ENCODE data around the gene MARS1.

Gene MARS1

DNA sequence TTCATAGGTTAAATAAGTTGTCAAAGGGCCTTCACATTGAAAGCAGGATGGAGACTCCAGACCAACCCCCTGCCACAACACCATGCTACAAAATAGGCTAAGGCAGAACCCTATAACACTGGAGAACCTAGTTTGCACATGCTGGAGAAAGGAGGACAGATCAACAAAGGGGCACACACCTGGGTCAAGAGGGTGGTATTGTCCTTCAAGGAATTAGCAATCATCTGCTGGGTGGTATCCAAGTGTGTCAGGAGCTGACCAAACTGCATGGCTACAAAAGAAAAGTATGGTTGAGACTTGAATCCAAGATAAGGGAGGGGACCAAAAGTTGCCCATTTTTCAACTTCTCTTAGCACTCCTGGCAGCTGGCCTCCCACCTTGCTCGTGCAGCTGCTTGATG, 44.0 kb downstream of the MARS1 start:
- no peak for DNase-seq (ENCODE audit: low spot score)

GRCh38 chr12:57533108-57533507, 45.2 kb downstream of the MARS1 start:
- no peak for DNase-seq (ENCODE audit: low spot score)

GRCh38 chr12:57534250-57534649, 46.4 kb downstream of the MARS1 start:
- no peak for DNase-seq (ENCODE audit: low spot score)

- DNase-seq (ENCODE audit: low spot score) = no peak
Measured at GRCh38 chr12:57534991-57535543, 47.2 kb downstream of the MARS1 start.

DNA sequence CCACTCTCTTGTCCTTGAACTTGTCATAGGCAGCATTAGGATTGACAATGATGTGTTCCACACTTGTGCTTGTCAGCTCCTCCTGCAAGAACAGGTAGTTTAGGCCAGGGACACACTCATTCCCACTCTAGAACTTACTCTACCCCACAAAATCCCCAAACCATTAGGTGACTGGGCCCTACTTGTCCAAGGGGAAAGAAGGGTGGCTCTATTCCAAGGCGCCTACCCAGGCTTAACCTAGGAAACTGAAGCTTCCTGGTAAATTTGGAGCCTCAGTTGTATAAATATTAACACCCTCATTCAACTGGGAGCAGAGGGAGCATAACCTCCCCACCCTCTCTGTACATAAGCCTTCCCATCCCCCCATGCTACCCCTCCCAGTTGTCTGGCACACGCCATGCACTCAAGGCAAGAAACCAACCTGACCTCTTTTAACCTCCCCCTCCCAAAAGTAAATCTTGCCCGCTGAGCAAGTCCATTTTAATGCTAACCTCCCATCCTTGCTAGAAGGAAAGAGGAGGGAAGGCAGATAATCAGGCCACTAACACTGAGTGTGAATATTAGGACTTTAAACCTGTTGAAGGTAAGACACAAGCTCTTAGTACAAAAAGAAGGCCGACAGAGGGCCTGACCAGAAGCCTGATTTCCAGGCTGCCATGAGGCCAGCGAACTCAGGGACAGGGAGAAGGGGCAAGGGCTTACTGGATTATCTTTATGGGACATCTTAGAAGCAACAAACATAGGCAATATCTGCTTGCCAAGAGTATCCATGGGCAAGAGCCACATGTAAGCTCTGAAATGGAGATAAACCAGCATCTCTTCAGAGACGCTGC, 48.1 kb downstream of the MARS1 start:
- no peak for DNase-seq (ENCODE audit: low spot score)

GRCh38 chr12:57536597-57536942, 48.7 kb downstream of the MARS1 start:
- DNase-seq (ENCODE audit: low spot score) = no peak

DNA sequence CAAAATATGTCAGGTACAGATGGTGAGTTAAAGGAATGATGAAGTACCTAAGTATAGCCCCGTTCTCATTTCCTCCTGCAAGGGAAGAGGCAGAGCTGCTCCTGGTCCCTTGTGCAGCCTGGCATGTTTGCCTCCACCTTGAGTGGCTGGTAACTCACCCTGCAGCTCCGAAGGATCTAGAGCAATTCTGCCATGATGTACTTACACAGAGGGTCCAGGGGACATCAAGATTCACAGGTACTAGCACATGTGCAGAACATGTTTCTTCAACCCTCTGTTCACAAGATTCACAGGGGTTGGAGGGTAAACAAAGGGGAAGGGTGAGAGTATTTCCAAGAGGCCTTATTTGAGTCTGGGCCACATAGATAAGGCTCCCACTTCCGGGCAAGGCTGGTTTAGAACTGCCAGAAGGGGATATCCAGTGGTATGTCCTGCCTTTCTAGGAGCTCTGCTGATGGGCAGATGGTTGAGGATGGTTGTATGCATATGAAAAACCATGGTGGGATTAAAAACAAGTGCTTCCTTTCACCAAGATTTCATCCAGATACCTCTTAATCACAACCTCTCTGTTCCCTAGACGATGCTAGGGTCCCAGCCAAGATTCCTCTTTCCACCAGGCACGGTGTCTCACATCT, 51.4 kb downstream of the MARS1 start:
- DNase-seq (ENCODE audit: low spot score) = no peak

GRCh38 chr12:57541001-57541400, 53.1 kb downstream of the MARS1 start:
- DNase-seq (ENCODE audit: low spot score) = no peak

GRCh38 chr12:57541717-57542116, 53.8 kb downstream of the MARS1 start:
- no peak for DNase-seq (ENCODE audit: low spot score)

- DNase-seq (ENCODE audit: low spot score) = no peak
Measured at GRCh38 chr12:57543581-57543980, 55.7 kb downstream of the MARS1 start.

GRCh38 chr12:57545809-57546437, 58.1 kb downstream of the MARS1 start:
- DNase-seq (ENCODE audit: low spot score) = no peak

DNA sequence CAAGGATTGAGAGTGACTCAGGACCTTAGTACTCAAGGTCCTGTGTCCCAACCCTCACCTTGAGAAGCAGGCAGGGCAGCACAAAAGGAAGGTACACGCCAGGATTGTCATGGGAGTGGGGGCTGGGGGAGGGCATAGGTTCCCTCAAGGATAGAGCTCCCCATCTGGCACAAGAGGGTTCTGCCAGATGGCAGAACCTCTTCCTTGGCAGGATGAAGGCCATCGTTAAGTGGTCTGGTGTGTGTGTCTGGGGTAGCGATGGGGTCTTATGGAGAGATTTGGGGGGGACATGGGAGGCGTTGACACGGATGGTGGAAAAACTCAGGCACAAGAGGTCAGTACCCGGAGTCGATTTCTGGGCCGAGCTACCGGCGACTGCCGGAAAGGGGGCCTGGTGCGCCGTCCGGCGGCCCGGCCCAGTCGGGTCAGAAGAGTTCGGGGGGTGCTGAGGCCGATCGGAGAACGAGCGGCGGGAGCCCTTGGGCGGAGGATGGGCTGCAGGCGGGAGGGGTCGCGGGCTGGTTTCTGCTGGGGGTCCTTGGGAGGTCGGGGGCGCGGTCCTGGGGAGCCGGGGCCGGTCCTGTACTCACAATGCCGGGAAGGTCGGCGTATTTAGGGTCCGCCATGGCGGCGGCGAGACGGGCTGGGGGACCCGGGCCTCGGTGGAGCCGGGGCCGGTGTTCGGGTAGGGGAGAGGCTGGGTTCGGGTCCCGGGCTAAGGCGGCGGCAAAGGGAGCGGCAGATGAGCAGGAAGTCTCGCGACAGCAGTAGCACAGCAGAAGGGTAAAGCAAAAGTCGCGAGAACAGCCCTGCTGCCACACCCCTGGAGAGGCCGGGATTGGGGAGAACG, 58.8 kb downstream of the MARS1 start, which contains the start of gene DCTN2:
Gene DCTN2 (minus strand): TSS at position 755 of the 850 bp plus-strand sequence. CDS start 129 bp downstream, at position 626.
- peak; percentile 98 for DNase-seq (ENCODE audit: low spot score)

DNA sequence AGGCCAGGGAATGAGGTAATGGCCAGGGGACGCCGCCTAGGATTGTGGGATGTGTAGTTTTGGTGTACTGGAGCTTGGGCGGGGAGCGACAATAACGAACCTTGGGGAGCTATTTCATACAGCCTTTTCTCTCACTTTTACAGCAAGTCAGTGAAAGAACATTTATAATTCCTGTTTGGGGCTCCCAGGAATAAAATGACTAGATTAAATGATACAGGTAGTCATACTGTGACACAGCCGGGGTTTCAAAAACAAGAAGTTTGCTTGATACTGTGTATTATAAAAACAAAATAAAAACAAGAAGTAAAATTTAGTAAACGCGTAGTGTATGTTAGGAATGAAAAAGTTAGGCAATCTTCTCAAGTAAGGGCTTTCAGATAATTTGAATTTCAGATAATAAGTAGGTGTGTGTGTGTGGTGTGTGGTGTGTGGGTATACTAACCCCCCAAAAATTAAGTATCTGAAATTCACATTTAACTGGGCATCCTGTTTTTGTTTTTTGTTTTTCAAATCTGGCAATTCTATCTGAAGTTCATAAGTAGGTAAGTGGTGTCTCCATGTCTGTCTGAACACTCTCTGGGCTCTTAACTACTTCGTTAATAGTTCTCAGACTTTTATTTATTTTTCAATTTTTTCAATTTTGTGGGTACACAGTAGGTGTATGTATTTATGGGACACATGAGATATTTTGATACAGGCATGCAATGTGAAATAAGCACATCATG, 59.6 kb downstream of the MARS1 start:
- no peak for DNase-seq (ENCODE audit: low spot score)

DNA sequence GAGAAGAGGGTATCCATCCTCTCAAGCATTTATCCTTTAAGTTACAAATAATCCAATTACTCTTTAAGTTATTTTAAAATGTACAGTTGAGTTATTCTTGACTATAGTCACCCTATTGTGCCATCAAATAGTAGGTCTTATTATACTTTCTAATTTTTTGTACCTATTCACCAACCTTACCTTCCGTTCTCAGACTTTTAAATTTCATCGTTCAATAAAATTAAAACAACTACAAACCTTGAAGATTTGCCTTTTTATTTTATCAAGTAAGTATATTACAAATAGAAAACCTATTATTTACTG, 60.1 kb downstream of the MARS1 start:
- no peak for DNase-seq (ENCODE audit: low spot score)

DNA sequence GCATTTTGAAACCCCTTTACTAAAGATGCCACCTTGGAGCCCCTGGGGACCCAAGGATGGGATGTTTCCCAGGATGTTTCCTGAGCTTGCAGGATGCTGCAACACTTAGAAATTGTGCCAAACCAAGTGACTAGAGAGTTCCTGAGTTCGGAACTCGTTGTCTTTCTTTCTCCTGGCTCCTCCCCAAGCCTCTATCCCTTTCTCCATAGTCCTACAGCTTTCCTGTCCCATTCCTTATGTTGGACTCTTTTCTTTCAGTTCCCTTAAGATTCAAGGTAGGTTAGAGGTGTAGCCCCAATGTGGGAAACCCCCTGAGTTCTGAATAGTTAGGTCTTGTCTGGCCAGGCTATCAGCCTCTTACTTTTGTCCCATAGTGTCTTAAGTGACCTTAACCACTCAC, 60.6 kb downstream of the MARS1 start:
- no peak for DNase-seq (ENCODE audit: low spot score)

- no peak for DNase-seq (ENCODE audit: low spot score)
Measured at GRCh38 chr12:57549203-57549908, 61.5 kb downstream of the MARS1 start.

- peak; percentile 39 for DNase-seq (ENCODE audit: low spot score)
Measured at GRCh38 chr12:57549909-57550640, 62.2 kb downstream of the MARS1 start, which contains the start of gene KIF5A. TSS of gene KIF5A (plus strand) at chr12:57550044. CDS start at chr12:57550272, 228 bp downstream.

DNA sequence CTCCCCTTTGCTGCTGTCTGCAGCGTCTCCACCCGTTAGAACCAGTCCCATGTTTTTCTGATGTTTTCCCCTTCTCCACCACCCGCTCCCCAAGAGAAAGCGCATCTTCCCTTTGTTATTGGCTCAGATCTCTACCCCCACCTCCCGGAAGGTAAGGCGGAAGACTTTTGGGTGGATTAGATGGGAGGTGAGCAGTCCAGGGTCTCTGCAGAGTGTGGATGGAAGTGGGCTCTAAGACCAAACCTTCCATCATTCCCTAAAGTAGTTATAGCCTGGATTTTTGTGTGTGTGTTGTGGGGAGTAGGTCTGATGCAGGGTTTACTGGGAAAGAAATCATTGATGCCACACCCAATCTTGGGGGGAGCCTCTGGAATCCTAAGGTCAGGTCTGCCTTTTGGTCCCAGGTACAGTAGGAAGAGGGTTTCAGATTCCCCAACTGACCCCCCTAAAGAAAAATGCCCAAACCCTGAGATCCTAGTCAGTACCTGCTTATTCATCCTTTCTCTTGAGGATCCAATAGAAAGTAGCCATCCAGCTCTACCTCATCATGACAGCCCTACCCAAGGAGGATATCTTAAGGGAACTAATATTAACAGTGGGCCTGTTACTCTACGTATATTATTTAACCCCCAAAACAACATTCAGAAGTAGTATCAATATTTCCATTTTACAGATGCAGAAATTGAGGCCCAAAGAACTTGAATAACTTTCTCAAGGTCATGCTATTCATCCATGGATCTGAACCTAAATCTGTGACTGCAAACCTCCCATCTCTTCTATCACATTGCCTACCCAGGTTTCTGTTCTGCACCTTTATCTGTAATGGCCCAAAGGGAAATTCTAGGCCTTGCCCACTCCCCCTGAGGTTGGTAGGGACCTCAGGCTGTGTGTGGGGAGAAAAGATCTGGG, 63.0 kb downstream of the MARS1 start:
- DNase-seq (ENCODE audit: low spot score) = no peak

All from activated CD4-positive, alpha-beta T cell treated with anti-CD3 and anti-CD28 coated beads, Interleukin-2, Interleukin-4, amounts not matched to agents 100 ng/mL and 50 ng/mL, durations not matched to agents 16 hours and 8 hours (primary cell).